Gastroesophageal sphincter (tissue), 4 donors: ENCODE data around the gene PAX7. TPM values are rescaled to one million over a fixed set of nuclear protein-coding genes. Genes with fewer than 3 reads are reported as not detected.

Experiments used
- ATAC-seq: fragments of 150-250 bp; one replicate; pipeline ENCODE4 v1.9.1; 2016; ENCODE audit warnings: mild to moderate bottlenecking, moderate library complexity
- H3K27ac ChIP-seq, 4 donors: fragments of 200-600 bp; sonication (generic) in 3 of 4; 1 replicate in 3 of 4; 2 replicates in 1 of 4; pipeline ENCODE4 v1.5.1; 2016 to 2019
- H3K27me3 ChIP-seq: fragments of 200-600 bp; sonication (generic); one replicate; pipeline ENCODE4 v1.5.1; 2019
- H3K36me3 ChIP-seq, 2 donors: fragments of 200-600 bp; sonication (generic); one replicate each; pipeline ENCODE4 v1.5.1; 2019; ENCODE audit warnings: control low read depth in 1 of 2
- H3K4me1 ChIP-seq, 3 donors: fragments of 200-600 bp; sonication (generic); 1 replicate in 2 of 3; 2 replicates in 1 of 3; pipeline ENCODE4 v1.5.1; 2016 to 2019; ENCODE audit warnings: control low read depth in 2 of 3
- H3K4me3 ChIP-seq, 2 donors: fragments of 200-600 bp; sonication (generic); one replicate each; pipeline ENCODE4 v1.5.1; 2019; ENCODE audit warnings: mild to moderate bottlenecking in 1 of 2, moderate library complexity in 1 of 2
- H3K9me3 ChIP-seq, 3 donors: fragments of 200-600 bp; sonication (generic); one replicate each; pipeline ENCODE4 v1.5.1; 2017 to 2019; ENCODE audit warnings: control low read depth in 2 of 3
- CTCF ChIP-seq, 4 experiments: fragments of 200-600 bp in 2 of 4; fragments of 450-650 bp in 2 of 4; sonication (generic) in 1 of 4; IDR thresholded peaks; one replicate each; pipeline ENCODE4 v1.5.1; 2017 to 2019; ENCODE audit warnings: antibody characterized with exemption in 4 of 4, mild to moderate bottlenecking in 2 of 4, moderate library complexity in 2 of 4
- EP300 ChIP-seq: sonication (generic); formaldehyde crosslinking; IDR thresholded peaks from one replicate; pipeline ENCODE4 v1.6.1; 2017; ENCODE audit warnings: antibody characterized with exemption, mild to moderate bottlenecking
- POLR2A ChIP-seq, 2 donors: fragments of 450-650 bp; IDR thresholded peaks; one replicate each; pipeline ENCODE4 v1.6.1; 2017; ENCODE audit warnings: antibody characterized with exemption in 2 of 2, mild to moderate bottlenecking in 2 of 2, moderate library complexity in 1 of 2
- POLR2AphosphoS5 ChIP-seq: sonication (generic); formaldehyde crosslinking; IDR thresholded peaks from one replicate; pipeline ENCODE4 v1.6.1; 2017; ENCODE audit warnings: antibody characterized with exemption
- WGBS, 2 donors: methylation state at CpG; one replicate each; pipeline ENCODE4 v1.1.5; 2018; ENCODE audit warnings: low coverage in 1 of 2; 5-methylcytosine and 5-hydroxymethylcytosine counted together
- total RNA-seq, 4 donors: library from RNA; depleted of rRNA; stranded (reverse); fragments of >200 nt; gene quantifications; one replicate each; pipeline ENCODE4 v1.1.0, GENCODE V29; 2016

The PAX7 gene
- total RNA-seq, 4 donors from 2014 or later: not detected

GRCh38 chr1:18637962-18638834 lies 7.6 kb downstream of the PAX7 start:
- TF ChIP-seq POLR2A (IDR thresholded peaks at IDR 0.05) (no peak), CTCF (IDR thresholded peaks at IDR 0.05) (no peak), POLR2AphosphoS5 (no peak), EP300 (no peak)

GRCh38 chr1:18638835-18639364 lies 8.3 kb downstream of the PAX7 start:
- no peak overlapping the region for H3K4me3 ChIP-seq
- H3K27me3 ChIP-seq: peaks cover 100% of the 10 kb centered on the region
- no peak for ATAC-seq
- TF ChIP-seq CTCF (IDR thresholded peaks at IDR 0.05) (no peak), EP300 (no peak), POLR2AphosphoS5 (no peak), POLR2A (IDR thresholded peaks at IDR 0.05) (no peak)
- no peak overlapping the region for H3K27ac ChIP-seq
- no peaks in the 10 kb centered on the region for H3K9me3 ChIP-seq
- WGBS, 2 donors: 2 to 6% methylated on average over 6 of the region's 6 CpGs
- H3K36me3 ChIP-seq: no peaks in the 10 kb centered on the region
- H3K4me1 ChIP-seq: peaks cover 0 to 33% (median 0%) of the 10 kb centered on the region in 3 donors

More at GRCh38 chr1:18637962-18638834, 7.6 kb downstream of the PAX7 start:
- Histone ChIP-seq H3K27ac (no peak overlapping the region), H3K4me3 (no peak overlapping the region), H3K36me3 (no peaks in the 10 kb centered on the region), H3K4me1 (peaks cover 0 to 26% (median 0%) of the 10 kb centered on the region in 3 donors), H3K9me3 (no peaks in the 10 kb centered on the region), H3K27me3 (peaks cover 100% of the 10 kb centered on the region)
- ATAC-seq: no peak
- 2 to 5% methylated on average over 7 to 14 of the region's 15 CpGs for WGBS, 2 donors

GRCh38 chr1:18639368-18640055 lies 8.9 kb downstream of the PAX7 start:
- no peak overlapping the region for H3K4me3 ChIP-seq
- TF ChIP-seq POLR2A (IDR thresholded peaks at IDR 0.05) (no peak), POLR2AphosphoS5 (no peak), EP300 (no peak), CTCF (IDR thresholded peaks at IDR 0.05) (no peak)
- H3K27me3 ChIP-seq: peaks cover 100% of the 10 kb centered on the region
- 5 to 9% methylated on average over 5 to 10 of the region's 10 CpGs for WGBS, 2 donors
- H3K36me3 ChIP-seq: no peaks in the 10 kb centered on the region
- no peak overlapping the region for H3K27ac ChIP-seq
- no peak for ATAC-seq
- H3K4me1 ChIP-seq: peaks cover 0 to 35% (median 0%) of the 10 kb centered on the region in 3 donors
- no peaks in the 10 kb centered on the region for H3K9me3 ChIP-seq

GRCh38 chr1:18640228-18641004 lies 9.8 kb downstream of the PAX7 start:
- no peak for ATAC-seq
- no peak overlapping the region for H3K4me3 ChIP-seq
- no peaks in the 10 kb centered on the region for H3K36me3 ChIP-seq
- peaks cover 100% of the 10 kb centered on the region for H3K27me3 ChIP-seq
- no peak overlapping the region for H3K27ac ChIP-seq
- TF ChIP-seq CTCF (IDR thresholded peaks at IDR 0.05) (no peak), POLR2AphosphoS5 (no peak), POLR2A (IDR thresholded peaks at IDR 0.05) (no peak), EP300 (no peak)
- WGBS, 2 donors: 0 to 3% methylated on average over 7 to 25 of the region's 43 CpGs
- H3K9me3 ChIP-seq: no peaks in the 10 kb centered on the region
- peaks cover 0 to 35% (median 0%) of the 10 kb centered on the region in 3 donors for H3K4me1 ChIP-seq
